H1 (cell line): ENCODE data around the gene SCRG1. TPM values are rescaled to one million over a fixed set of nuclear protein-coding genes. Genes with fewer than 3 reads are reported as not detected.
A peak's percentile ranks its signal among the peaks of the same experiment; 100 is the strongest.

Experiments used
- CTCF ChIA-PET: fragments of 300-600 bp; sonication (Branson Sonifier 250); formaldehyde crosslinking; loops from one replicate; lab custom pipeline; 2021; ENCODE audit not compliant: partially characterized antibody; lab: Charles Lee
- POLR2A ChIA-PET: fragments of 300-600 bp; sonication (Branson Sonifier 250); formaldehyde crosslinking; loops from one replicate; lab custom pipeline; 2021; ENCODE audit warnings: inconsistent platforms; ENCODE audit not compliant: partially characterized antibody; lab: Charles Lee
- DNase-seq, 2 experiments: peaks; one replicate each; pipeline versions ENCODE4 v3.0.0 to v3.0.0-alpha.2; 2010 to 2022; ENCODE audit warnings: low spot score in 2 of 2, low read depth in 1 of 2, mixed read lengths in 1 of 2
- FAIRE-seq: peaks from 2 replicates; lab custom pipeline; 2011; peaks lifted over from hg19 to GRCh38; lab: Jason Lieb, UNC
- H2AFZ ChIP-seq: 2 replicates; pipeline ENCODE4 v1.8.1; 2012; ENCODE audit warnings: low read length, inconsistent platforms
- H2AK5ac ChIP-seq: 2 replicates; pipeline ENCODE4 v1.6.1; 2013; ENCODE audit warnings: low read depth, low read length
- H2BK120ac ChIP-seq: replicated peaks from 2 replicates; pipeline ENCODE3; 2013; ENCODE audit warnings: low read depth, low read length, inconsistent platforms
- H2BK12ac ChIP-seq: 2 replicates; pipeline ENCODE4 v1.6.1; 2013; ENCODE audit warnings: low read depth, low read length
- H2BK15ac ChIP-seq: 2 replicates; pipeline ENCODE4 v1.6.1; 2013; ENCODE audit warnings: low read length
- H2BK20ac ChIP-seq: 2 replicates; pipeline ENCODE4 v1.6.1; 2013; ENCODE audit warnings: low read length
- H2BK5ac ChIP-seq: 2 replicates; pipeline ENCODE4 v1.6.1; 2013; ENCODE audit warnings: low read depth, low read length
- H3K14ac ChIP-seq: 2 replicates; pipeline ENCODE4 v1.6.1; 2013; ENCODE audit warnings: inconsistent platforms; ENCODE audit not compliant: insufficient read length
- H3K18ac ChIP-seq: 2 replicates; pipeline ENCODE4 v1.6.1; 2013; ENCODE audit warnings: low read length; ENCODE audit errors: extremely low read depth
- H3K23ac ChIP-seq: 2 replicates; pipeline ENCODE4 v1.6.1; 2013; ENCODE audit warnings: inconsistent platforms; ENCODE audit not compliant: insufficient read length
- H3K23me2 ChIP-seq: 2 replicates; pipeline ENCODE4 v1.6.1; 2013; ENCODE audit warnings: low read depth, low read length
- H3K27ac ChIP-seq: 2 replicates; pipeline ENCODE4 v1.6.1; 2011; ENCODE audit warnings: low read depth, low read length, inconsistent platforms
- H3K27me3 ChIP-seq, 4 experiments: replicated peaks in 1 of 4; 1 replicate in 1 of 4; 2 replicates in 3 of 4; pipeline versions ENCODE4 v1.6.1 to v1.8.1; 2011 to 2013; ENCODE audit warnings: low read length in 3 of 4, mild to moderate bottlenecking in 3 of 4, inconsistent platforms in 2 of 4, mixed read lengths in 2 of 4, moderate library complexity in 1 of 4; ENCODE audit not compliant: control insufficient read depth in 3 of 4, insufficient read depth in 3 of 4; ENCODE audit errors: extremely low read depth in 1 of 4
- H3K36me3 ChIP-seq, 4 experiments: 2 replicates each; pipeline versions ENCODE4 v1.6.1 to v1.8.1; 2011 to 2013; ENCODE audit warnings: mild to moderate bottlenecking in 4 of 4, low read length in 3 of 4, moderate library complexity in 2 of 4, control low read depth in 1 of 4, inconsistent platforms in 1 of 4; ENCODE audit not compliant: insufficient read depth in 4 of 4, control insufficient read depth in 2 of 4
- H3K4ac ChIP-seq: replicated peaks from 2 replicates; pipeline ENCODE3; 2013; ENCODE audit warnings: low read length, low read depth, mixed read lengths, inconsistent platforms; ENCODE audit not compliant: insufficient read length
- H3K4me1 ChIP-seq, 4 experiments: replicated peaks in 1 of 4; 1 replicate in 1 of 4; 2 replicates in 3 of 4; pipeline versions ENCODE4 v1.6.1 to v1.8.1; 2011 to 2013; ENCODE audit warnings: low read length in 3 of 4, inconsistent platforms in 2 of 4, mixed read lengths in 1 of 4; ENCODE audit not compliant: insufficient read depth in 4 of 4, control insufficient read depth in 3 of 4
- H3K4me2 ChIP-seq, 2 experiments: 2 replicates each; pipeline versions ENCODE4 v1.6.1 to v1.8.1; 2011 to 2013; ENCODE audit warnings: low read depth in 2 of 2, low read length in 2 of 2, control low read depth in 1 of 2, inconsistent platforms in 1 of 2, mild to moderate bottlenecking in 1 of 2; ENCODE audit not compliant: insufficient read depth in 1 of 2
- H3K4me3 ChIP-seq, 4 experiments: fragments of 200-600, 300-600 bp in 1 of 4; sonication (generic), shearing (Covaris generic), sonication (Bioruptor Twin) in 1 of 4; 2 replicates each; pipeline versions ENCODE4 v1.5.1 to v1.8.1; 2011 to 2016; ENCODE audit warnings: low read length in 4 of 4, low read depth in 3 of 4, control low read depth in 2 of 4, inconsistent platforms in 2 of 4, mild to moderate bottlenecking in 2 of 4, mixed read lengths in 1 of 4, moderate library complexity in 1 of 4; ENCODE audit not compliant: insufficient read depth in 2 of 4; ENCODE audit errors: extremely low read depth in 1 of 4
- H3K56ac ChIP-seq: replicated peaks from 2 replicates; pipeline ENCODE3; 2013; ENCODE audit warnings: low read depth, mild to moderate bottlenecking, mixed read lengths, low read length, inconsistent platforms; ENCODE audit not compliant: insufficient read length
- H3K79me1 ChIP-seq: 2 replicates; pipeline ENCODE4 v1.6.1; 2013; ENCODE audit warnings: low read depth, low read length, control low read depth
- H3K79me2 ChIP-seq, 2 experiments: 2 replicates each; pipeline versions ENCODE4 v1.6.1 to v1.8.1; 2012 to 2013; ENCODE audit warnings: low read length in 2 of 2, mild to moderate bottlenecking in 2 of 2, inconsistent platforms in 1 of 2; ENCODE audit not compliant: insufficient read depth in 2 of 2, control insufficient read depth in 1 of 2
- H3K9ac ChIP-seq, 4 experiments: replicated peaks in 1 of 4; 1 replicate in 1 of 4; 2 replicates in 3 of 4; pipeline versions ENCODE4 v1.6.1 to v1.8.1; 2011 to 2013; ENCODE audit warnings: low read depth in 3 of 4, low read length in 3 of 4, control low read depth in 2 of 4, mild to moderate bottlenecking in 2 of 4, moderate library complexity in 2 of 4, inconsistent platforms in 1 of 4; ENCODE audit errors: extremely low read depth in 1 of 4
- H3K9me3 ChIP-seq, 2 experiments: 2 replicates each; pipeline versions ENCODE4 v1.6.1 to v1.8.1; 2012 to 2013; ENCODE audit warnings: mild to moderate bottlenecking in 2 of 2, moderate library complexity in 2 of 2, control low read depth in 1 of 2, inconsistent platforms in 1 of 2, low read depth in 1 of 2, low read length in 1 of 2, mixed read lengths in 1 of 2; ENCODE audit not compliant: insufficient read depth in 2 of 2
- H4K20me1 ChIP-seq, 2 experiments: replicated peaks in 1 of 2; 2 replicates each; pipeline versions ENCODE3 to v1.8.1; 2011 to 2013; ENCODE audit warnings: inconsistent platforms in 2 of 2, low read length in 2 of 2, mild to moderate bottlenecking in 1 of 2; ENCODE audit not compliant: insufficient read depth in 2 of 2, control insufficient read depth in 1 of 2
- H4K5ac ChIP-seq: 2 replicates; pipeline ENCODE4 v1.6.1; 2013; ENCODE audit warnings: low read length, low read depth, mixed read lengths, inconsistent platforms; ENCODE audit not compliant: insufficient read length
- H4K8ac ChIP-seq: 2 replicates; pipeline ENCODE4 v1.8.0; 2013; ENCODE audit warnings: mild to moderate bottlenecking, moderate library complexity, low read length, inconsistent platforms; ENCODE audit not compliant: insufficient read depth; ENCODE audit errors: extremely low read depth
- H4K91ac ChIP-seq: replicated peaks from 2 replicates; pipeline ENCODE3; 2013; ENCODE audit warnings: low read length, mixed read lengths, inconsistent platforms; ENCODE audit not compliant: insufficient read length
- ASH2L ChIP-seq: fragments of 200-600, 300-600 bp; sonication (generic); IDR thresholded peaks from one replicate; pipeline ENCODE4 v1.7.1; 2017; ENCODE audit warnings: low read length
- GTF2F1 ChIP-seq: IDR thresholded peaks from 2 replicates; pipeline ENCODE4 v1.6.1; 2012; ENCODE audit warnings: low read depth, low read length, improper control_type of control experiment, borderline replicate concordance
- HDAC2 ChIP-seq, 2 experiments: fragments of 300-600 bp in 1 of 2; sonication (generic) in 1 of 2; IDR thresholded peaks; 2 replicates each; pipeline ENCODE4 v1.6.1; 2011 to 2012; ENCODE audit warnings: low read depth in 2 of 2, low read length in 2 of 2, mild to moderate bottlenecking in 2 of 2, moderate library complexity in 2 of 2, borderline replicate concordance in 1 of 2, inconsistent platforms in 1 of 2
- NANOG ChIP-seq: IDR thresholded peaks from 2 replicates; pipeline ENCODE4 v1.6.1; 2011; ENCODE audit warnings: low read length, low read depth, mild to moderate bottlenecking, inconsistent platforms; ENCODE audit not compliant: insufficient read depth, poor library complexity, severe bottlenecking
- NRF1 ChIP-seq: IDR thresholded peaks from 2 replicates; pipeline ENCODE4 v1.6.1; 2011; ENCODE audit warnings: mild to moderate bottlenecking, low read depth, low read length, improper control_type of control experiment
- POLR2AphosphoS5 ChIP-seq: IDR thresholded peaks from 2 replicates; pipeline ENCODE4 v1.6.1; 2011; ENCODE audit warnings: low read depth, low read length
- RNF2 ChIP-seq: fragments of 200-900, 300-1000 bp; sonication (generic); IDR thresholded peaks from 2 replicates; pipeline ENCODE4 v1.7.1; 2016; ENCODE audit warnings: borderline replicate concordance, low read depth, mild to moderate bottlenecking, antibody characterized with exemption, low read length; ENCODE audit not compliant: poor library complexity, severe bottlenecking; ENCODE audit errors: missing control alignments
- YY1 ChIP-seq: IDR thresholded peaks from 2 replicates; pipeline ENCODE4 v1.6.1; 2011; ENCODE audit warnings: low read depth, mild to moderate bottlenecking, low read length
- WGBS, 2 experiments: shearing (Covaris generic) in 1 of 2; methylation state at CpG; one replicate each; pipeline versions ENCODE4 v1.1.6 to v1.1.7; 2013 to 2015; ENCODE audit warnings: low lambda C conversion rate in 2 of 2, mixed read lengths in 2 of 2, inconsistent platforms in 1 of 2, low coverage in 1 of 2, missing lambda C conversion rate in 1 of 2; ENCODE audit not compliant: insufficient replicate concordance in 2 of 2, insufficient coverage in 1 of 2, insufficient read length in 1 of 2; ENCODE audit errors: extremely low coverage in 1 of 2, missing lambda C conversion rate in 1 of 2; 5-methylcytosine and 5-hydroxymethylcytosine counted together
- polyA plus RNA-seq, 7 experiments: library from polyadenylated mRNA; depleted of rRNA in 3 of 7; stranded (reverse) in 5 of 7; unstranded in 2 of 7; fragments of >200 nt in 5 of 7; fragments of 200-250 nt in 2 of 7; gene quantifications; 1 replicate in 5 of 7; 2 replicates in 1 of 7; 4 replicates in 1 of 7; pipeline versions ENCODE4 v1.2.1 to v1.2.3, GENCODE V29; 2011 to 2013; ENCODE audit warnings: missing spikeins in 2 of 7, mixed read lengths in 2 of 7
- total RNA-seq: library from RNA; stranded (reverse); fragmentation: NEBNext Ultra II Directional; extraction: Animal tissue kit (Norgen Biotek cat#: 25700); gene quantifications from 2 replicates; pipeline ENCODE4 v1.2.1, GENCODE V29; 2021

SCRG1 gene
- total and polyA plus RNA-seq, 2 of the 8 experiments (the other 6 are each of a cell fraction or from before 2014, with no cell fraction given): not detected

DNA sequence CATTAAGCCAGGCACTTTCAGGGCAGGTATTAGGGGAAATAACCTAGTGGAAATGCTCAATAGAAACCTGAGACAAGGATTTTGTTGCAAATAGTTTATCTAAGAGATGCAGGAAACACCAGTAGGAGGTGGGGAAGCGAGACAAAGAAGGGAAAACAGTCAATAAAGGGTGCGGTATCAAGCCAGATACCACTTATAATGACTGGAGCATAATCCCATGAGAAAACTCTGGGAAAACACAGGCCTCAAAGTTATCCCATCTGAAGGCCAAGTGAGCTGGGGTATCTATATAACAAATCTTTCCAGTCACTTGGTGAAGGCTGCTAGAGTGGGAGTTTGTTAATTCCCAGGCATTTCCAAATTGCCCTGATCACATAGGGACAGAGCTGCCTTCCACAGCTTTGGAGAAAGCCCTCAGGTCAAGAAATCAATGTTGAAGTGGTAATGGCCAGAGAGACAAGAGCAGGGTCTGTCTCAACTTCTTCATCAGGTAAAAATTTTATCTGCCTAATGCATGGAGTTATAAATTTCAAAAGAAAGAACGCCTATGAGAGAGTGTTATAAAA lies 55.0 kb downstream of the SCRG1 start:
- Histone ChIP-seq H3K27me3 (no peaks in the 10 kb centered on the region), H3K9ac (no peak overlapping the region), H3K18ac (no peak overlapping the region), H2BK5ac (no peak overlapping the region), H4K20me1 (no peaks in the 10 kb centered on the region), H2BK120ac (peak overlapping the region; percentile 26), H3K9me3 (no peaks in the 10 kb centered on the region), H2AK5ac (no peak overlapping the region), H3K4me1 (peaks cover 0 to 9% (median 3%) of the 10 kb centered on the region in 4 experiments; a peak in 3 of 7 replicates), H3K36me3 (no peaks in the 10 kb centered on the region), H3K14ac (no peak overlapping the region), H3K4me2 (peak overlapping the region; percentile 29 to 58; a peak in 2 of 4 replicates), H3K79me1 (no peaks in the 10 kb centered on the region), H3K79me2 (no peaks in the 10 kb centered on the region), H2BK20ac (no peak overlapping the region), H4K91ac (no peak overlapping the region), H3K23ac (no peak overlapping the region), H3K27ac (no peak overlapping the region), H2BK12ac (no peak overlapping the region), H3K23me2 (no peaks in the 10 kb centered on the region), H3K4ac (no peak overlapping the region), H4K5ac (no peak overlapping the region), H3K56ac (no peak overlapping the region), H2BK15ac (no peak overlapping the region), H2AFZ (peak overlapping the region; percentile 29; the same call in 1 of the 2 replicates), H3K4me3 (0 out of 8 replicates have a peak overlapping the region, but pooled peaks of 1 of the 4 experiments have one; percentile 4), H4K8ac (no peak overlapping the region)
- WGBS, 2 experiments: 47% methylated on average over 3 of the region's 3 CpGs; no CpG with 5 or more reads in 1 of the 2 experiments
- POLR2A ChIA-PET: interaction anchor here (6.5 kb wide), 1 partner anchor 10 kb away, joined by 48 read pairs; the partner anchor contains the start of gene HMGB2
- no peak for DNase-seq
- CTCF ChIA-PET: interaction anchor here (0.9 to 1.0 kb wide), 3 partner anchors 16 to 79 kb away, joined by 3 to 4 read pairs (median 3); no protein-coding TSS in a partner anchor
- no peak for FAIRE-seq
- TF ChIP-seq RNF2: no peak
- TF ChIP-seq POLR2AphosphoS5: no peak
- no peak for TF ChIP-seq GTF2F1
- TF ChIP-seq HDAC2 (IDR thresholded peaks at IDR 0.05; ENCODE audit: borderline replicate concordance in 1 of 2, low read depth in 2 of 2, low read length in 2 of 2): no peak
- TF ChIP-seq NRF1: no peak
- no peak for TF ChIP-seq ASH2L
- no peak for TF ChIP-seq YY1
- TF ChIP-seq NANOG: no peak
